Type B pancreatic cell (in vitro differentiated cells): Measurements from ENCODE around the gene CACNA1B. TPM values are rescaled to one million over a fixed set of nuclear protein-coding genes. Genes with fewer than 3 reads are reported as not detected.

Experiments
- DNase-seq: peaks from one replicate; pipeline ENCODE4 v3.0.0; 2021; ENCODE audit warnings: mixed read lengths; ENCODE audit not compliant: unreplicated experiment; ENCODE audit errors: extremely low spot score
- H3K27ac Mint-ChIP-seq: 2 replicates; pipeline ENCODE4 v1.8.0; 2021; ENCODE audit warnings: mild to moderate bottlenecking, mixed read lengths
- H3K27me3 Mint-ChIP-seq: 2 replicates; pipeline ENCODE4 v1.8.0; 2021; ENCODE audit warnings: mixed read lengths
- H3K36me3 Mint-ChIP-seq: 2 replicates; pipeline ENCODE4 v1.8.0; 2021; ENCODE audit warnings: mixed read lengths
- H3K4me1 Mint-ChIP-seq: one replicate; pipeline ENCODE4 v1.8.0; 2021; ENCODE audit warnings: mixed read lengths; ENCODE audit not compliant: unreplicated experiment
- H3K4me3 Mint-ChIP-seq: 2 replicates; pipeline ENCODE4 v1.8.0; 2021; ENCODE audit warnings: mild to moderate bottlenecking, mixed read lengths
- H3K9me3 Mint-ChIP-seq: 2 replicates; pipeline ENCODE4 v1.8.0; 2021; ENCODE audit warnings: mixed read lengths
- CTCF ChIP-seq: fragments of 200-600 bp; sonication (generic); conservative IDR thresholded peaks from 2 replicates; pipeline ENCODE4 v1.5.0; 2021; ENCODE audit warnings: antibody characterized with exemption, mild to moderate bottlenecking
- total RNA-seq: library from RNA; stranded (reverse); gene quantifications from 2 replicates; pipeline ENCODE4 v1.2.1, GENCODE V29; 2021; ENCODE audit warnings: low replicate concordance

The CACNA1B gene
- total RNA-seq, 1 donor from 2014 or later: 2.4 TPM

DNA sequence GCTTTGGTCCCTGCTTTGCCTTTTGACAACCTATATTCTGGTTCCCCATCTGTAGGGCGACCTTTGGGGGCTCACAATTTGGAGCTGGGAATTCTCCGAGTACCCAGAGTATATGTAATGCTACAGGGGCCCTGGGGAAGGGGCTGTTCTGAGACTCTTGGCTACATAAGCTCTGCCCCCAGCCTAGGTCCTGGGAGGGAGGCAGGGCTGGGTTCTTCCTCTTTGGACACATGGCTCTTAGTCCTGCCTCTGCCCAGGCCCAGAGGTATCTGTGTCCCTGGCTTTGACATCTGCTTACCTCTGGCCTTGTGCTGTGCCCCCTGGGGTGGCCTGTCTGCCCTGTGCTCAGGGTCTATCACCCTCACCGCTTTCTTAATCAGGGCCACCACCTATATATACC lies 181.6 kb downstream of the CACNA1B start:
- Mint-ChIP-seq H3K4me1 (no peaks in the 10 kb centered on the region), H3K4me3 (no peak overlapping the region), H3K27ac (no peak overlapping the region), H3K9me3 (no peaks in the 10 kb centered on the region), H3K36me3 (no peaks in the 10 kb centered on the region), H3K27me3 (no peaks in the 10 kb centered on the region)
- no peak for TF ChIP-seq CTCF
- no peak for DNase-seq

- TF ChIP-seq CTCF: no peak
- Mint-ChIP-seq H3K36me3 (no peaks in the 10 kb centered on the region), H3K4me3 (no peak overlapping the region), H3K27me3 (no peaks in the 10 kb centered on the region), H3K9me3 (no peaks in the 10 kb centered on the region), H3K27ac (no peak overlapping the region), H3K4me1 (no peaks in the 10 kb centered on the region)
- no peak for DNase-seq
Observed at GRCh38 chr9:138060365-138060764, 182.8 kb downstream of the CACNA1B start.

- no peaks in the 10 kb centered on the region for H3K27me3 Mint-ChIP-seq
- H3K4me1 Mint-ChIP-seq: no peaks in the 10 kb centered on the region
- H3K36me3 Mint-ChIP-seq: no peaks in the 10 kb centered on the region
- H3K4me3 Mint-ChIP-seq: no peak overlapping the region
- H3K9me3 Mint-ChIP-seq: no peaks in the 10 kb centered on the region
- TF ChIP-seq CTCF: no peak
- DNase-seq: no peak
- H3K27ac Mint-ChIP-seq: no peak overlapping the region
Observed at GRCh38 chr9:138060881-138061280, 183.3 kb downstream of the CACNA1B start.

DNA sequence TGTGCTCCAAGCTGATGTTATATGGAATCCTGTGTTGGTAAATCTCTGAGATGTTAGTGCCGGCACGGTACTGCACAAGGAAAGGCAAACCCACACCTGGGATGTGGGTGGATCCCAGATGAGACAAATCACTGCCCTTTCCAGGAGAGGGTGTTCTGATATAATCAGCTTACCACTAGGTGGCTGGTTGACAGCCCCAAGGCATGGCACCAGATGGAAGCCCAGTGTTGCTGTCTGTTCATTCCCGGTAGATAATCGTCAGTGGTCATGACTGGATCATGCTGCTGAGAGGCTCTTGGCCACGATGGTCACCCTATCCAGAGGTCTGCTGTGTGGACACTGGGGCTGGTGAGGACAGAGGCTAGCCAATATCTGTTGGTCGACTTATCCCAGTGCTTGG lies 184.0 kb downstream of the CACNA1B start:
- Mint-ChIP-seq H3K9me3 (no peaks in the 10 kb centered on the region), H3K4me3 (no peak overlapping the region), H3K27ac (no peak overlapping the region), H3K4me1 (no peaks in the 10 kb centered on the region), H3K36me3 (no peaks in the 10 kb centered on the region), H3K27me3 (no peaks in the 10 kb centered on the region)
- TF ChIP-seq CTCF: no peak
- DNase-seq: no peak

- no peak overlapping the region for H3K27ac Mint-ChIP-seq
- no peaks in the 10 kb centered on the region for H3K4me1 Mint-ChIP-seq
- no peaks in the 10 kb centered on the region for H3K9me3 Mint-ChIP-seq
- H3K4me3 Mint-ChIP-seq: no peak overlapping the region
- DNase-seq: no peak
- TF ChIP-seq CTCF: no peak
- H3K27me3 Mint-ChIP-seq: peaks cover 3% of the 10 kb centered on the region
- no peaks in the 10 kb centered on the region for H3K36me3 Mint-ChIP-seq
Observed at GRCh38 chr9:138062196-138062595, 184.6 kb downstream of the CACNA1B start.

DNA sequence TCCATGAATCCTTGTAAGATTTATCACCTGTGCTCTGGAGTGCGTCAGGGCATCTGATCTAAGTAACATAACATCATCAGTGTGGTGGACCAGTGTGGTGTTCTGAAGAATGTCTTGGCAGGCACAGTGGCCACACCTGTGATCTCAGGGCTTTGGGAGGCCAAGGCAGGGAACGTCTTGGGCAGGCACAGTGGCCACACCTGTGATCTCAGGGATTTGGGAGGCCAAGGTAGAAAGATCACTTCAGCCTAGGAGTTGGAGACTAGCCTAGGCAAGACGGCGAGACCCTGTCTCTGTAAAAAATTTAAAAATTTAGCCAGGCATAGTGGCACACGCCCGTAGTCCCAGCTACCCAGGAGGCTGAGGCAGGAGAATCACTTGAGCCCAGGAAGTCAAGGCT lies 185.5 kb downstream of the CACNA1B start:
- Mint-ChIP-seq H3K4me3 (no peak overlapping the region), H3K27me3 (peaks cover 3% of the 10 kb centered on the region), H3K36me3 (no peaks in the 10 kb centered on the region), H3K4me1 (no peaks in the 10 kb centered on the region), H3K27ac (no peak overlapping the region), H3K9me3 (no peaks in the 10 kb centered on the region)
- no peak for DNase-seq
- no peak for TF ChIP-seq CTCF
